ENCODE measurements around the gene STH.
"Not testable (repeated sequence)": the region's sequence is repeated elsewhere in the genome, so short reads cannot be mapped to it uniquely, and the experiment has no call there.

STH gene, protein sequence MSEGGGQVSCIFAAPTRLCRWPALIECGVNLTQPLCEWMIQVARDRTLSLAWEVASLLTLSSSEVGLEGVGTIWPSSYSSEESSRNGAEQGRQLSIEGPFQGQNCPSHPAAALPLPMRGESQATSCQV

DNA sequence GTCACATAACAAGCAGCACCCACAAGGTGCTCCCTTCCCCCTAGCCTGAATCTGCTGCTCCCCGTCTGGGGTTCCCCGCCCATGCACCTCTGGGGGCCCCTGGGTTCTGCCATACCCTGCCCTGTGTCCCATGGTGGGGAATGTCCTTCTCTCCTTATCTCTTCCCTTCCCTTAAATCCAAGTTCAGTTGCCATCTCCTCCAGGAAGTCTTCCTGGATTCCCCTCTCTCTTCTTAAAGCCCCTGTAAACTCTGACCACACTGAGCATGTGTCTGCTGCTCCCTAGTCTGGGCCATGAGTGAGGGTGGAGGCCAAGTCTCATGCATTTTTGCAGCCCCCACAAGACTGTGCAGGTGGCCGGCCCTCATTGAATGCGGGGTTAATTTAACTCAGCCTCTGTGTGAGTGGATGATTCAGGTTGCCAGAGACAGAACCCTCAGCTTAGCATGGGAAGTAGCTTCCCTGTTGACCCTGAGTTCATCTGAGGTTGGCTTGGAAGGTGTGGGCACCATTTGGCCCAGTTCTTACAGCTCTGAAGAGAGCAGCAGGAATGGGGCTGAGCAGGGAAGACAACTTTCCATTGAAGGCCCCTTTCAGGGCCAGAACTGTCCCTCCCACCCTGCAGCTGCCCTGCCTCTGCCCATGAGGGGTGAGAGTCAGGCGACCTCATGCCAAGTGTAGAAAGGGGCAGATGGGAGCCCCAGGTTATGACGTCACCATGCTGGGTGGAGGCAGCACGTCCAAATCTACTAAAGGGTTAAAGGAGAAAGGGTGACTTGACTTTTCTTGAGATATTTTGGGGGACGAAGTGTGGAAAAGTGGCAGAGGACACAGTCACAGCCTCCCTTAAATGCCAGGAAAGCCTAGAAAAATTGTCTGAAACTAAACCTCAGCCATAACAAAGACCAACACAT lies at the start of gene STH:
TSS of gene STH (plus strand) at position 264 of the 913 bp plus-strand sequence. CDS start at position 294, 30 bp downstream.
- DNase-seq (ENCODE audit: low spot score): no peak

DNA sequence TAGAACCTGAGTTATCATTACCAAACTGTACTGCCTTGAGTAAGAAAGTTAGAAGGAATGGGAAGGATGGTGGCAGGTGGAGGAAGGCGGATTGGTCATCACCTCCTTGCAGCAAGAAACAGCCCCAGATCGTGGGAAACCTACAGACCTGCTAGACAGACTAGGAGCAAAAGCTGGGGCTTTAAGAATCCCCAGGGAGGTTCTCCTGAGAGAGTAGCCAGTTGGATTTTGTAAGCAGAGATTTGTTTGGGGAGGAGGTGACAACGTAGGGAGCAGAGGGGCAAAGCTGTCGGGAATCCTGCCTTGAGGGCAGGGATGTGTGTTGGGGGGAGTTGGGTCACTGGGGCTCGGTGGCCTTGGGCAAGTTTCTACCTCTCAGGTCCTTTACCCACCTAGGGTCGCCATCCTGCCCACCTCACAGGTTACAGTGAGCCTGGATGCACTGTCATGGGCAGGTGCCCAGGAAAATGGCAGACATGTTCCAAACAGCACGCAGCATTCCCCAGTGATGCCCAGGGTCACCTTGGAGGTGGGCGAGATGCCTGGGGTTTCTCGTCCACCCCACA lies 49.2 kb upstream of the STH start:
- no peak for DNase-seq (ENCODE audit: low spot score)

DNA sequence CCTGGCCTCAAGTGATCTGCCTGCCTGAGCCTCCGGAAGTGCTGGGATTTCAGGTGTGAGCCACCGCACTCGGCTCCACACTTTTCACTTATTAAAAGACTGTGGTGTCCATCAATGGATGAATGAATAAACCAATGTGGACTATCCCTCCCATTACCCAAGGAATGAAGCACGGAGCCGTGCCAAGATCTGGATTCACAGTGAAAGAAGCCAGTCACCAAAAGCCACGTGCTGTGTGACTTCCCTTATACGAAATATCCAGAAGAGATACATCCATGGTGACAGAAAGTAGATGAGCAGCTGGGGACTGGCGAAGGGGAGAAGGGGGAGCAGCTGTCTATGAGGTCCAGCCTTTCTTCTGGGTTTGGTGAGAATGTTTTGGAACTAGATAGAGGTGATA lies 48.2 kb upstream of the STH start:
- DNase-seq (ENCODE audit: low spot score): no peak

DNA sequence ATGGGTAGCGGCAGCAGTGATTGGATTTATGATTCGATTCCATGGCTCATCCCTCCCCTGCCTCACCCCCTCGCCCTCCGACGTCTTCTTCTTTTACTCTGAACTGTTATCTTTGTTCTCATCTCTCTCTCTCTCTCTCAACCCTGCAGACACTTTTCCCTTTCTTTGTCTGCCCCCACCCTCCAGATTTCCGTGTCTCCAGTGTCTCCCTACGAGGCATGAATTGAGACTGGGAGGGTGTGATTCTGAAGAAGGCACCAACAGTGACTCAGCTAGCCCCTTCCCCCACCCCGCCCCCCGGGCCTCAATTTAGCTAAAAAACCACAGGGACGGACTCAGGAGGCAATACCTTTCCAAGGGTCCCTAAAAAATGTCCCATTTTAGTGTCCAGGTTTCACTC lies 47.6 kb upstream of the STH start:
- no peak for DNase-seq (ENCODE audit: low spot score)

DNA sequence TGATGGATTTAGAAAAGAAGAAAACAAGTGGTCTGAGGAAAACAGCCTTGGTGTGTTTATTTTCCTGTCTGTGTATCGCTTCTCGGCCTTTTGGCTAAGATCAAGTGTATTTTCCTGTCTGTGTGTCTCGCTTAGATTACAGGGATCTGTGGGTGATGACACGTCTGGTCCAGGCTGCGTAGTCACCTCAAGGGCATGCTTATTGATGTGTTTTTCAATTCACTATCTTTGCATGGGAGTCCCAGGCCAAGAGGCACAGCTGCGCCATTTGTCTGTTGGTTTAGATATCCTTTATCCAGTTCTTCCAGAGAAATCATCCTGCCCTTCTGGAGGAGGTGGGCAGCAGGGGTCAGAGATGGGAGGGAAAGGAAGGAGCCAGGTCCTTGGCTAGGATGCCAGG lies 47.1 kb upstream of the STH start:
- no peak for DNase-seq (ENCODE audit: low spot score)

DNA sequence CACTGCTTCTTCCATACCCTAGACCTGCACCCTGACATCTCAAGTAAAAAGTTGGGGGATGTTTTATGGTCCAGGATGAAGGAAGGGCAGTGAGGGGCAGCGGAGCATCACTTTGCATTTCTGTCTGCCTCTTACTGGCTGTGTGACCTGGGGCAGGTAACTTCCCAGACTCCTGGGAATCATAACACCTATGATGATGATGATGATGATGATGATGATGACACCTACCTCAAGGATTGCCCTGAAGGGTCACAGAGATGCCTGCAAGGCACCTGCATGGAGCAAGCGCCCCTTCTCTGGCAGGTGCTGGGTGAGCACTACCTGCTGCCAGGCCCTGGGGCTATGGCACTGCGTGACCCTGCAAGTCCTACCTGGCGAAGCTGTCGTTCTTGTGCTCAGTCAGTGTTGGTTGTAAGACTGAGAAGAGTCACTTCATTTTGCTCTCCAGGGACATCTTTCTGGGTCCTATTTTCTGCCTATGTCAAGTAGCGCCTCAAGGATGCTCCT lies 46.2 kb upstream of the STH start:
- no peak for DNase-seq (ENCODE audit: low spot score)

DNA sequence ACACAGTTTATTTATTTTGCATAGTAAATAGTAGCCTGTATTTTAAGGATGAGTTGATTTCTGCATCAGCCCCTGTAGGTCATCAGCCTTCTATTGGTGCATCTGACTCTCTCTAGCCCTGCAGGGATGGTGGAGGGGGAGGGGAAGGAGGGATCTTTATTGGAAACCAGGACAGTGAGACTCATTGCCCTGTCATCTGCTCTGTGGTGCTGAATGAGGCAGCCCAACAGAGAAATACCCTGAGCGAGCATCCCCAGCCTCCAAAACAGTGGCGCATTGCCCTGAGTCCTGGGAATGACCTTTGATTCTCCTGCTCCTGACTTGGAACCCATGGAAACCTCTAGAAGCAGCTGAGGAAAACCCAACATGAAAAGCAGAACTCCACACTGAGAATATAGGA lies 45.5 kb upstream of the STH start:
- DNase-seq (ENCODE audit: low spot score): no peak

DNA sequence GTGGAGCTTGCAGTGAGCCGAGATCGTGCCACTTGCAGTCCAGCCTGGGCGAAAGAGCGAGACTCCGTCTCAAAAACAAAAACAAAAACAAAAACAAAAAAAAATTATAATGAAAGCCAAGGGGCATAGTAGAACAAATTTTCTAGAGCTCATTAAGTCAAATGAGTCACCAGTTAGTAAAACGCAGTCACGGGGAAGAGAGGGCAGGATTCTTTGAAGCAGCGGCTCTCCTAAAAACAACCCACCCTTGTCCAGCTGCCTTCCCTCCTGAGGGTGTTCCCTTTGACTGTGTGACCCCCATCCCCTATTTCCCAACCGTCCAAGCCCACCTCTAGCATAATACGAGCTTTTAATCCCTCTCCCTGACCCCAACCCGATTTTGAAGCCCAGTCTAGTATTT lies 44.1 kb upstream of the STH start:
- no peak for DNase-seq (ENCODE audit: low spot score)

DNA sequence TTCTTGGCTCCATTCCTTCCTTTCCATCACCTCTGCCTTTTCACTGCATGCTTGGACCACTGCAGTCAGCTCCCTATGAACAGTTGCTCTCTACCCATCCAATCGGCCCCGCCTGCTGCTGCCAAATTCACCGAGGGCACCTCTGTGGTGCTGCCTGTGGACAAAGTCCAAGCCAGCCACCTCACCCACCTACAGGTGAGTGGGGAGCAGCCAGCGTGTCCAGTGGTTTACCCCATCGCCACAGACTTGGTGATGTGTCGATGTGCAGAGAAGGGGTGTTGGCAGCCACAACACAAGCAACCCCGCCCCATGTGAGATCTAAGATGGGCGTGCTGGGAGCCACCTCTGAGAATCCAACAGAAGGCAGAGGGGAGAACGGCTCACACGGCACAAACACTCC lies 43.7 kb upstream of the STH start:
- DNase-seq (ENCODE audit: low spot score): no peak

DNA sequence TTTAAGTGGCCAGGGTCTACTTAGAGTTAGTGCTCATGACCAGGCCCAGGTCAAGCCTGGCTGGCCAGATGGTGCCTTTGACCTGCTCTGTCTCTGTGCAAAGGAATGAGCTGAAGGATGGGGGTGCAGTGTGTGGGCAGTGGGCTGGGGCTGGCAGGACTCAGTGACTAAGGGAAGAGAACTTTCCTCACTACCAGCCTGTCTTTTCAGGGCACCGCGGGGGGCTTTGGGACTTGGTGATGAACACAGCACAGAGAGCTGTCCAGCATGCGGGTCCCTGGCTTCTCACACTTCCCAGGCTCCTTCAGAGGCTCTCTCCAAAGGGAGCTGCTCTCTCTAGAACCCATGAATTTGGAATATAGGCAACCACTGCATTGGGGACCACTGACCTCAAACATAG lies 43.0 kb upstream of the STH start:
- no peak for DNase-seq (ENCODE audit: low spot score)

DNA sequence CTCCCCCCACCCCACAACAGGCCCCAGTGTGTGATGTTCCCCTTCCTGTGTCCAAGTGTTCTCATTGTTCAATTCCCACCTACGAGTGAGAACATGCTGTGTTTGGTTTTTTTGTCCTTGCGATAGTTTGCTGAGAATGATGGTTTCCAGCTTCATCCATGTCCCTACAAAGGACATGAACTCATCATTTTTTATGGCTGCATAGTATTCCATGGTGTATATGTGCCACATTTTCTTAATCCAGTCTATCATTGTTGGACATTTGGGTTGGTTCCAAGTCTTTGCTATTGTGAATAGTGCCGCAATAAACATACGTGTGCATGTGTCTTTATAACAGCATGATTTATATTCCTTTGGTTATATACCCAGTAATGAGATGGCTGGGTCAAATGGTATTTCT lies 42.3 kb upstream of the STH start:
- DNase-seq (ENCODE audit: low spot score): not testable (repeated sequence)

DNA sequence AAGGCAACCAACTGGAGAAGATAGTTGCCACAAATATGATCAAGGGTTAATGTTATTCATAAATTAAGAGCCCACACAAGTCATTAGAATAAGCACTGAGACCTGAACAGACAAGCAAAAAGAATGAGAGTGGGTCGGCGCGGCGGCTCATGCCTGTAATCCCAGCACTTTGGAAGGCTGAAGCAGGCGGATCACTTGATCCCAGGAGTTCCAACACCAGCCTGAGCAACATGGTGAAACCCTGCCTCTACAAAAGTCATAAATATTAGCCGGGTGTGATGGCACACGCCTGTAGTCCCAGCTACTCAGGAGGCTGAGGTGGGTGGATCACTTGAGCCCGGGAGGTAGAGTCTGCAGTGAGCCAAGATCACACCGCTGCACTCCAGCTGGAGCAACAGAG lies 40.7 kb upstream of the STH start:
- no peak for DNase-seq (ENCODE audit: low spot score)

DNA sequence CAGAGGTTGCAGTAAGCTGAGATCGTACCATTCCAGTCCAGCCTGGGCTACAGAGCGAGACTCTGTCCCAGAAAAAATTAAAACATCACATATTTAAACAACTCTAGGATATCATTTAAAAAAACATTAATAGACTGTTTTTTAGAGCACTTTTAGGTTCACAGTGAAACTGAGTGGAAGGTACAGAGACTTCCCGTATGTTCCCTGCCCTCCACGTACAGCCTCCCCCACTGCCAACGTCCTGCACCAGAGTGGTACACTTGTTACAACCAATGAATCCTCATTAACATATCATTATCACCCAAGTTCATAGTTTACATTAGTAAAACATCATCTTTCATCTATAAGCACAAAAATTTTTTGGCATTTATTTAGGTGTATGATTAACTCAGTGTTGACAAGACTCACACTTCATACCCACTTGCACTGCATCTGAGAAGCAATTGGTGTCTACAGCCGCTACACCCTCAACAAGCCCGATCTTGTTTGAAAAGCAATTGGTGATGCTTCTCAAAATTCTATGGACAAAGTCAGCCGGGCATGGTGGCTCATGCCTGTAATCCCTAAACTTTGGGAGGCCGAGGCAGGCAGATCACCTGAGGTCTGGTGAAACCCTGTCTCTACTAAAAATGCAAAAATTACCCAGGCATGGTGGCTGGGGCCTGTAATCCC lies 39.9 kb upstream of the STH start:
- DNase-seq (ENCODE audit: low spot score): no peak

DNA sequence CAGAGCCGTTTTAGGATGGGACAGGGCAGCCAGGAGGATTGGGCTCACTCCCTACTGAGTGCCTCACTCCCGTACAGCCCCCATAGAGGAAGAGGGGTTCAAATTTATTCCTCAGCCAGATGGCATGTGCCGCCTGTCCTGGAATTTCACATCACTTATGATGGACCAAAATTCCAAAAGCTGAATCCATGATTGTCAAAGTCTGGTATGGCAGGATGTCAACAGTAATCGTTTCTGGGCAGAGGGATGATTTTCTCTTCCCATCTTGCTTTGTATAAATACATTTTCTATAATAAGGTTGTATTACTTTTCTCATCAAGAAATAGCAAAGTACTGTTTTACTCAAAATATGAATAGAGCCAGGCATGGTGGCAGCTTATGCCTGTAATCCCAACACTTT lies 38.7 kb upstream of the STH start:
- DNase-seq (ENCODE audit: low spot score): no peak

DNA sequence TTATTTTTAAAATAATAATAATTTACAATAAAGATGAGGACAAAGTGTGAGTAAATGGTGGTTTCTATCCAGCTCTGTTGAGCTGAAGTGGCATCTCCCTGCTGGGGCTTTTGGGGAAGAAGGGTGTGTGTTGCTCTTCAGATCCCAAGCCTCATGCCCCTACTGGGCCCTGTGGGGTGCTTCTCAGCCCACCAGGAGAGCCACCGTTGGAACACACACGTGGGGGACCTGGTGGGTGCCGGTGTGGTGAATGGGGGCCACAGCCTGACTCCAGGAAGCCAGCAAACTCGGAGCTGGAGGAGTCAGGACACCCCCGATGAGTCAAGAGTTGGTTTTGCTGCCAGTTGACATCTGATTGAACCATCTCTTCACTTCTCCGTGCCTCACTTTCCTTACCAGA lies 37.8 kb upstream of the STH start:
- no peak for DNase-seq (ENCODE audit: low spot score)

DNA sequence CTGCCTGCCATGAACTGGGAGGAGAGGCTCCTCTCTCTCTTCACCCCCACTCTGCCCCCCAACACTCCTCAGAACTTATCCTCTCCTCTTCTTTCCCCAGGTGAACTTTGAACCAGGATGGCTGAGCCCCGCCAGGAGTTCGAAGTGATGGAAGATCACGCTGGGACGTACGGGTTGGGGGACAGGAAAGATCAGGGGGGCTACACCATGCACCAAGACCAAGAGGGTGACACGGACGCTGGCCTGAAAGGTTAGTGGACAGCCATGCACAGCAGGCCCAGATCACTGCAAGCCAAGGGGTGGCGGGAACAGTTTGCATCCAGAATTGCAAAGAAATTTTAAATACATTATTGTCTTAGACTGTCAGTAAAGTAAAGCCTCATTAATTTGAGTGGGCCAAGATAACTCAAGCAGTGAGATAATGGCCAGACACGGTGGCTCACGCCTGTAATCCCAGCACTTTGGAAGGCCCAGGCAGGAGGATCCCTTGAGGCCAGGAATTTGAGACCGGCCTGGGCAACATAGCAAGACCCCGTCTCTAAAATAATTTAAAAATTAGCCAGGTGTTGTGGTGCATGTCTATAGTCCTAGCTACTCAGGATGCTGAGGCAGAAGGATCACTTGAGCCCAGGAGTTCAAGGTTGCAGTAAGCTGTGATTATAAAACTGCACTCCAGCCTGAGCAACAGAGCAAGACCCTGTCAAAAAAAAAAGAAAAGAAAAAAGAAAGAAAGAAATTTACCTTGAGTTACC lies 36.7 kb upstream of the STH start:
- no peak for DNase-seq (ENCODE audit: low spot score)

DNA sequence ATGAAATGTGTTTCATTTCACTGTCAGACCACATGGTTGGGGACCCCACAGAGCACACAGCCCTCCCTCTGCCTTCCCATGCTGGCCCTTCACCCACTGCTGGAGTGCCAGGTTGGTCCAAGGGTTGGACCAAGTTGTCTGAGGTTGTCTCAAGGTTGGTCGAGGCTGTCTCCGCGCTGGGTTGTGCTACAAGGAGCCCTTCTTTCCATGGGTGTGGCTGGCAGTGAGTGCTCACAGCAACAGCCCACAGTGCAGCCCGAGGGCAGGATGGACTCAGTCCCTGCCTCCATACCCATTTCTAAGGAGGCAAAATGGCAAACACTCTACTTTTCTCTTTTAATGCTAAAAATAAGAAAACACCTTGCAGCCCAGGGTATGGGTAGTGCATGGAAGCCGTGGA lies 35.8 kb upstream of the STH start:
- no peak for DNase-seq (ENCODE audit: low spot score)

DNA sequence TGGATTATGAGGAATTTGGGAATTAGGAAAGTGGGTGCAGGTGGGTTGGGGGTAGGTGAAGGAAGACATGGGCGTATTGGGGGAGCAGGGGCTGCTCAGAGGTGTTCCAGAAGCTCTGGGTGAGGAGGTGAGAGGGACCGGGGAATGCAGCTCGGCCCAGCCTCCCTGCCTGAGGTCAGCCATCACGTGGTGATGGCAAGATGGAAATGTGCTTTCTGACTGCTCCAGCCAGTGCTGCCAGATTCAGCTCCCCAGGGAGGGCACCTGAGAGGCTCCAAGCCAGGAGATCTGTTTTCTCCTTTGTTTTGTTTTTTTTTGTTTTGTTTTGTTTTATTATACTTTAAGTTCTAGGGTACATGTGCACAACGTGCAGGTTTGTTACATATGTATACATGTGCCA lies 35.2 kb upstream of the STH start:
- DNase-seq (ENCODE audit: low spot score): no peak

DNA sequence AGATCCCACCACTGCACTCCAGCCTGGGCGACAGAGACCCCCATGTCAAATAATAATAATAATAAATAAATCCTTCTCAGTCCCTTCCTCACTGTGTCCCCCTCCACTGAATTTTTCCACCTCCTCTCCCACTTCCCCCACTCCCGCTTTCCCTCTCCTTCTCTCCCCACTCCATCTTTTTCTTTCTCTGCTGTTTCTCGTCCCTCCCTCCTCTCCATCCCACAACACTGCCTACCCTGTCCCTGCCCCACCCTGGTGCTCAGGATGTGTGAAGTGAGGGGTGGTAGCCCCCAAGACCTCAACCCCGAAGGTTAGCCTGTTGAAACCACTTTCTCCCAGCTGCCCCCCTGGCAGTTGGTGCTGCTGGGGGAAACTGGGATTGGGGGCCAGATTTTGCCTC lies 34.4 kb upstream of the STH start:
- no peak for DNase-seq (ENCODE audit: low spot score)

DNA sequence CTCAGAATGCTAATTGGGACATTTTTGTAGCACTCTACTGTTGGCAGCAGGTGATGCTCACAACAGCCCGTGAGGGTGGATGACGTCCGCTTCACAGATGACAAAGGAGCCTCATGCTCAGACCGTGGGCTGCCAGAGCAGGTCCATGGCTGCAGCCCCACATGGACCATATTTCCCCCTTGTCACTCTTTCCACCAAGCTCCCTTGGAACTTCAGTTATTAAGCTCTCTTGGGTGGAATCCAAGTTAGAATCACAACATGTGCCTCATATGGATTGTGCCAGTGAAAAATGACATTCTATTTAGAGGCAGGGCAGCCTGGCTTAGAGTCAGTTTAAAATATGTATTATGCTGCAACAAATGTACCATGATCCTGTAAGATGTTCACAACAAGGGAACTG lies 33.2 kb upstream of the STH start:
- DNase-seq (ENCODE audit: low spot score): no peak

DNA sequence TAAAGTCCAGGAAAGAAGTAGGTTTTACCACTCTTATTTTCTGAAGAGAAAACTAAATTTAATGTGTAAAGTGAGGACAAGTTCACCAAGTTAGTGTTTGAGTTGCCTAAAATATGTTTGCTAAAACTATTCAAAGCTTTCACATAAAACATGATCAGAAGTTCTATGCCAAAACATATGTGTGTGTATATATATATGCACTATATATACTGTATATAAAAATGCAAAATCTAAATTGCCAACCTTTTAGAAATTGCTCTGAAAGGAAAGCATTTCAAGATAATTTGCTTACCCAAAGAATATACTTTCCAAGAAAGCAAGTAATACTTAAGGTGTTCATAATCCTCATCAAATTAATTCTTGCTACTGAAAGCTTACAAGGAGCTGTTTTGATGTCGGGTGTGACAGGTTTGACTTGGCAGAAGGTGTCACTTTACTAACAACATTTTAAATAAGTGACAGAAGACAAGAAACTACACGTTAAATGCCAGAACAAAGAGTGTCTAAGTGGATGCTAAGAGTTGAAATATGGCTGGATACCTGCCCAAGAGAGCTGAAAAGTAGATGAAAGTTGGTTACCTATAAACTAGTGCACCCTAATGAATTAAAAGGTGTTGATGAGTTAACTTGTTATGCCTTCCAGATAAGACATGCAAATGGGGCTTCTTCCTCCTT lies 32.3 kb upstream of the STH start:
- DNase-seq (ENCODE audit: low spot score): no peak

DNA sequence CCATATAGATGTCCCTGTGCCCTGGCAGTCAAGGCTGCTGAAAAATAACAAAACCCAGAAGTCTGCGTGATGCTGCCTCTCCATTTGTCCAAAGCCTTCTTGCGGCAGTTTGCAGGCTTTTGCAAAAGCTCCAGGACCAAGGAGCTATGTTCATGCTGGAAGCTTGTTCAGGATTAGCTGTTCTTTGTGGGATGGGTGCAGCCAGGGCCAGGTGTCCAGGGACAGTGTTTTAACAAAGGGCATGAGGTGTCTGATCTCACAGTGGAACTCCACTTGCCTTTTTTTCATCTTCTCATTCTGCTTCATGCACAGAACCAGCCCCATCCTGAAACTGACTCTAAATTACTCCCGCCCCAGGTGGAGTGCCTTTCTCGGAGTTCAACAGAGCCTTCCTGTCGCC lies 31.7 kb upstream of the STH start:
- no peak for DNase-seq (ENCODE audit: low spot score)

All from activated CD4-positive, alpha-beta T cell treated with anti-CD3 and anti-CD28 coated beads, Interleukin-2, Interleukin-4, amounts not matched to agents 100 ng/mL and 50 ng/mL, durations not matched to agents 16 hours and 8 hours (primary cell).